ENCODE measurements around the gene ANKRD12. TPM values are rescaled to one million over a fixed set of nuclear protein-coding genes. Genes with fewer than 3 reads are reported as not detected.

Gene ANKRD12
- total and polyA plus RNA-seq, 2 of the 4 experiments (the other 2 are of a cell fraction), result 2.6 to 12.9 TPM

DNA sequence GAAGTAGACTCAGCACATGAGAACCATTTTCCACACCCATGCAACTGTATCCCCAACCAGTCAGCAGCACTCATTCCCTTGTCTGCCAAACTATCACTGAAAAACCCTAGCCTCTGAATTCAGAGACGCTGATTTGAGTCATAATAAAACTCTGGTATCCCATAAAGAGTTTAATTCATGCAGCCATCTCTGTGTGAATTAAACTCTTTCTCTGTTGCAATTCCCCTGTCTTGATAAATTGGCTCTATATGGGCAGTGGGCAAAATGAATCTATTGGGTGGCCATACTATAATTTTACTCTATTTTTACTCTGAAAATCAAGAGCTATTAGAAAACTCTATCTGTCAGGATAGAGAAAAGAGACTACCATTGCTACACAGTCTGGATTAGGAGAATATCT is 157.4 kb downstream of the ANKRD12 start:
- no peak for ATAC-seq (ENCODE audit: low read depth)
- DNase-seq, result no peak
- Histone ChIP-seq H2BK15ac (ENCODE audit: low read depth, low read length) (no peak overlapping the region), H4K5ac (ENCODE audit: low read depth, low read length) (no peak overlapping the region), H3K27ac (ENCODE audit: insufficient read depth, low read length) (no peak overlapping the region), H2AK5ac (ENCODE audit: low read depth, low read length) (no peak overlapping the region), H2AFZ (replicated peaks; ENCODE audit: low read length, poor library complexity) (no peak overlapping the region), H2BK120ac (ENCODE audit: low read depth, low read length) (no peak overlapping the region), H3K4ac (ENCODE audit: low read depth, low read length) (no peak overlapping the region), H3K9me1 (ENCODE audit: insufficient read depth, low read length) (0 out of 2 replicates have a peak, but pooled peaks cover 3% of the 10 kb centered on the region), H3K56ac (ENCODE audit: extremely low read depth, insufficient read depth, low read length) (no peak overlapping the region), H3K9ac (ENCODE audit: low read depth, low read length) (no peak overlapping the region), H3K18ac (ENCODE audit: low read depth, low read length) (no peak overlapping the region), H3K4me1 (ENCODE audit: control insufficient read depth, insufficient read depth, low read length) (peaks cover 8% of the 10 kb centered on the region), H3K27me3 (ENCODE audit: control insufficient read depth, insufficient read depth, low read length) (no peaks in the 10 kb centered on the region), H3K4me3 (ENCODE audit: insufficient read depth, low read depth, low read length) (no peak overlapping the region), H2BK5ac (ENCODE audit: low read depth, low read length, poor library complexity, severe bottlenecking) (no peak overlapping the region), H3K23ac (ENCODE audit: low read depth, low read length) (no peak overlapping the region), H4K8ac (ENCODE audit: low read depth in 2 of 2, low read length in 2 of 2) (no peak overlapping the region), H4K20me1 (ENCODE audit: insufficient read depth, low read length) (no peaks in the 10 kb centered on the region), H3K79me1 (ENCODE audit: low read depth in 1 of 2, low read length in 2 of 2) (no peaks in the 10 kb centered on the region), H3K9me3 (ENCODE audit: control insufficient read depth, insufficient read depth, low read length) (peaks cover 12% of the 10 kb centered on the region), H2AK9ac (replicated peaks; ENCODE audit: low read depth, low read length, poor library complexity) (no peak overlapping the region), H3K4me2 (ENCODE audit: low read depth, low read length) (no peak overlapping the region), H3K36me3 (ENCODE audit: control insufficient read depth, insufficient read depth, low read length) (no peaks in the 10 kb centered on the region), H3K14ac (replicated peaks; ENCODE audit: low read depth, low read length) (no peak overlapping the region), H4K91ac (ENCODE audit: insufficient read depth, low read depth, low read length) (no peak overlapping the region), H2BK20ac (ENCODE audit: low read depth, low read length) (no peak overlapping the region)
- intact Hi-C loops (cut with micrococcal nuclease), result loop anchor here (5.0 kb wide), 1 partner anchor 38 kb away; the partner anchor contains the start of gene TWSG1
- no peak for TF ChIP-seq SMC3 (IDR thresholded peaks at IDR 0.05; ENCODE audit: low read depth, low read length)
- TF ChIP-seq MAFK (IDR thresholded peaks at IDR 0.05; ENCODE audit: low read depth, low read length), result no peak
- no peak for TF ChIP-seq MXI1 (IDR thresholded peaks at IDR 0.05; ENCODE audit: borderline replicate concordance, low read depth, low read length)
- TF ChIP-seq POLR2A (IDR thresholded peaks at IDR 0.05; ENCODE audit: low read depth, low read length), result no peak
- TF ChIP-seq RCOR1 (IDR thresholded peaks at IDR 0.05; ENCODE audit: insufficient replicate concordance, low read length), result no peak
- TF ChIP-seq BHLHE40 (IDR thresholded peaks at IDR 0.05; ENCODE audit: low read depth, low read length), result no peak
- no peak for TF ChIP-seq FOS (IDR thresholded peaks at IDR 0.05; ENCODE audit: low read depth, low read length)
- TF ChIP-seq, protein P1, sequence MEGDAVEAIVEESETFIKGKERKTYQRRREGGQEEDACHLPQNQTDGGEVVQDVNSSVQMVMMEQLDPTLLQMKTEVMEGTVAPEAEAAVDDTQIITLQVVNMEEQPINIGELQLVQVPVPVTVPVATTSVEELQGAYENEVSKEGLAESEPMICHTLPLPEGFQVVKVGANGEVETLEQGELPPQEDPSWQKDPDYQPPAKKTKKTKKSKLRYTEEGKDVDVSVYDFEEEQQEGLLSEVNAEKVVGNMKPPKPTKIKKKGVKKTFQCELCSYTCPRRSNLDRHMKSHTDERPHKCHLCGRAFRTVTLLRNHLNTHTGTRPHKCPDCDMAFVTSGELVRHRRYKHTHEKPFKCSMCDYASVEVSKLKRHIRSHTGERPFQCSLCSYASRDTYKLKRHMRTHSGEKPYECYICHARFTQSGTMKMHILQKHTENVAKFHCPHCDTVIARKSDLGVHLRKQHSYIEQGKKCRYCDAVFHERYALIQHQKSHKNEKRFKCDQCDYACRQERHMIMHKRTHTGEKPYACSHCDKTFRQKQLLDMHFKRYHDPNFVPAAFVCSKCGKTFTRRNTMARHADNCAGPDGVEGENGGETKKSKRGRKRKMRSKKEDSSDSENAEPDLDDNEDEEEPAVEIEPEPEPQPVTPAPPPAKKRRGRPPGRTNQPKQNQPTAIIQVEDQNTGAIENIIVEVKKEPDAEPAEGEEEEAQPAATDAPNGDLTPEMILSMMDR (conservative IDR thresholded peaks at IDR 0.05; ENCODE audit: low read depth, low read length), result no peak
- TF ChIP-seq RAD21 (IDR thresholded peaks at IDR 0.05; ENCODE audit: low read length), result no peak
- TF ChIP-seq RFX5 (IDR thresholded peaks at IDR 0.05; ENCODE audit: low read depth, low read length), result no peak
- TF ChIP-seq, protein P2, sequence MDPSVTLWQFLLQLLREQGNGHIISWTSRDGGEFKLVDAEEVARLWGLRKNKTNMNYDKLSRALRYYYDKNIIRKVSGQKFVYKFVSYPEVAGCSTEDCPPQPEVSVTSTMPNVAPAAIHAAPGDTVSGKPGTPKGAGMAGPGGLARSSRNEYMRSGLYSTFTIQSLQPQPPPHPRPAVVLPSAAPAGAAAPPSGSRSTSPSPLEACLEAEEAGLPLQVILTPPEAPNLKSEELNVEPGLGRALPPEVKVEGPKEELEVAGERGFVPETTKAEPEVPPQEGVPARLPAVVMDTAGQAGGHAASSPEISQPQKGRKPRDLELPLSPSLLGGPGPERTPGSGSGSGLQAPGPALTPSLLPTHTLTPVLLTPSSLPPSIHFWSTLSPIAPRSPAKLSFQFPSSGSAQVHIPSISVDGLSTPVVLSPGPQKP (IDR thresholded peaks at IDR 0.05; ENCODE audit: borderline replicate concordance, low read depth, low read length), result no peak
- TF ChIP-seq CHD1 (IDR thresholded peaks at IDR 0.05; ENCODE audit: low read depth, low read length), result no peak
- TF ChIP-seq CEBPB (IDR thresholded peaks at IDR 0.05; ENCODE audit: low read depth, low read length), result no peak
- TF ChIP-seq, protein P3, sequence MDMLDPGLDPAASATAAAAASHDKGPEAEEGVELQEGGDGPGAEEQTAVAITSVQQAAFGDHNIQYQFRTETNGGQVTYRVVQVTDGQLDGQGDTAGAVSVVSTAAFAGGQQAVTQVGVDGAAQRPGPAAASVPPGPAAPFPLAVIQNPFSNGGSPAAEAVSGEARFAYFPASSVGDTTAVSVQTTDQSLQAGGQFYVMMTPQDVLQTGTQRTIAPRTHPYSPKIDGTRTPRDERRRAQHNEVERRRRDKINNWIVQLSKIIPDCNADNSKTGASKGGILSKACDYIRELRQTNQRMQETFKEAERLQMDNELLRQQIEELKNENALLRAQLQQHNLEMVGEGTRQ (IDR thresholded peaks at IDR 0.05; ENCODE audit: low read depth, low read length), result no peak
- BruUV-seq (replicated peaks), result no TSS peak
- ChIA-PET POLR2A (ENCODE audit: unreplicated experiment) (no interaction called here), CTCF (no interaction called here)
- dilution Hi-C loops (cut with HindIII; ENCODE audit: low sequenced_read_pairs, unreplicated experiment), result no loop called here
- in situ Hi-C loops (cut with MboI; ENCODE audit: low sequenced_read_pairs), result no loop called here
- no CpG with 5 or more reads among the region's 1 CpG for WGBS, 2 experiments (ENCODE audit: extremely low coverage in 2 of 2, insufficient read length in 1 of 2)
